ENCODE data around the gene STXBP2. TPM values are rescaled to one million over a fixed set of nuclear protein-coding genes. Genes with fewer than 3 reads are reported as not detected.

STXBP2 gene
- polyA plus RNA-seq, 1 of the 3 experiments (the other 2 are of a cell fraction), result 4.7 TPM

DNA sequence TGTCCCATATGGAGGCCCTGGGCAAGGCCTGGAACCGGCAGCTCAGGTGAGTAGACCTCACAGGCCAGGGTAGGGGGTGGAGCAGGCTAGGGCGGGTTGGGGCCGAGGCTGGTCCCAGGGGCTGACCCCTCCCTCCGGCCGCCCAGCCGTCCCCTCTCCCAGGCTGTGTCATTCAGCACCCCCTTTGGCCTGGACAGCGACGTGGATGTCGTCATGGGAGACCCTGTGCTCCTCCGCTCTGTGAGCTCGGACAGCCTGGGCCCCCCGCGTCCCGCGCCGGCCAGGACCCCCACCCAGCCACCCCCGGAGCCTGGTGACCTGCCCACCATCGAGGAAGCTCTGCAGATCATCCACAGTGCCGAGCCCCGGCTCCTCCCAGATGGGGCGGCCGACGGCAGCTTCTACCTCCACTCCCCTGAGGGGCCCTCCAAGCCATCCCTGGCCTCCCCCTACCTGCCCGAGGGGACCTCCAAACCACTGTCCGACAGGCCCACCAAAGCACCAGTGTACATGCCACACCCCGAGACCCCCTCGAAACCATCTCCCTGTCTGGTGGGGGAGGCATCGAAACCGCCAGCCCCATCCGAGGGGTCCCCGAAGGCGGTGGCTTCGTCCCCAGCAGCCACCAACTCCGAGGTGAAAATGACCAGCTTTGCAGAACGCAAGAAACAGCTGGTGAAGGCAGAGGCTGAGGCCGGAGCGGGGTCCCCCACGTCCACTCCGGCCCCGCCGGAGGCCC, 25.2 kb upstream of the STXBP2 start:
- CTCF ChIA-PET, result interaction anchor here (1.4 kb wide), 1 partner anchor 43 kb away, joined by 3 read pairs; no protein-coding TSS in a partner anchor
- no peaks in the 10 kb centered on the region for H4K20me1 ChIP-seq (ENCODE audit: insufficient read depth)
- DNase-seq, result no peak

More for the DNA sequence above, 25.2 kb upstream of the STXBP2 start:
- POLR2A ChIA-PET, result interaction anchor here (1.2 kb wide), 1 partner anchor 15 kb away, joined by 3 read pairs; no protein-coding TSS in a partner anchor
- H3K9me2 ChIP-seq, result no peaks in the 10 kb centered on the region
- no peaks in the 10 kb centered on the region for H3K79me2 ChIP-seq (ENCODE audit: insufficient read depth)
- no peak overlapping the region for H3K9ac ChIP-seq
- peaks cover 0 to 2% of the 10 kb centered on the region in 2 experiments; a peak in 1 of 4 replicates for H3K4me1 ChIP-seq (ENCODE audit: control insufficient read depth in 1 of 2, insufficient read depth in 2 of 2, low read depth in 1 of 2, low read length in 1 of 2)
- no peak overlapping the region for H3K4me2 ChIP-seq
- no peak overlapping the region for H3K27ac ChIP-seq (ENCODE audit: low read depth in 2 of 2, low read length in 1 of 2)
- no peaks in the 10 kb centered on the region for H3K36me3 ChIP-seq (replicated peaks in 1 of 2; ENCODE audit: control insufficient read depth in 1 of 2, insufficient read depth in 2 of 2, low read length in 1 of 2)
- WGBS (ENCODE audit: low lambda C conversion rate), result 75% methylated on average over 7 of the region's 41 CpGs
- H3K9me3 ChIP-seq, result no peaks in the 10 kb centered on the region
- H3F3A ChIP-seq (replicated peaks; ENCODE audit: insufficient read depth), result no peaks in the 10 kb centered on the region
- no peaks in the 10 kb centered on the region for H3K27me3 ChIP-seq (ENCODE audit: insufficient read depth)
- no peak for TF ChIP-seq RXRA (IDR thresholded peaks at IDR 0.05; ENCODE audit: borderline replicate concordance, low read depth)
- TF ChIP-seq, protein P1, sequence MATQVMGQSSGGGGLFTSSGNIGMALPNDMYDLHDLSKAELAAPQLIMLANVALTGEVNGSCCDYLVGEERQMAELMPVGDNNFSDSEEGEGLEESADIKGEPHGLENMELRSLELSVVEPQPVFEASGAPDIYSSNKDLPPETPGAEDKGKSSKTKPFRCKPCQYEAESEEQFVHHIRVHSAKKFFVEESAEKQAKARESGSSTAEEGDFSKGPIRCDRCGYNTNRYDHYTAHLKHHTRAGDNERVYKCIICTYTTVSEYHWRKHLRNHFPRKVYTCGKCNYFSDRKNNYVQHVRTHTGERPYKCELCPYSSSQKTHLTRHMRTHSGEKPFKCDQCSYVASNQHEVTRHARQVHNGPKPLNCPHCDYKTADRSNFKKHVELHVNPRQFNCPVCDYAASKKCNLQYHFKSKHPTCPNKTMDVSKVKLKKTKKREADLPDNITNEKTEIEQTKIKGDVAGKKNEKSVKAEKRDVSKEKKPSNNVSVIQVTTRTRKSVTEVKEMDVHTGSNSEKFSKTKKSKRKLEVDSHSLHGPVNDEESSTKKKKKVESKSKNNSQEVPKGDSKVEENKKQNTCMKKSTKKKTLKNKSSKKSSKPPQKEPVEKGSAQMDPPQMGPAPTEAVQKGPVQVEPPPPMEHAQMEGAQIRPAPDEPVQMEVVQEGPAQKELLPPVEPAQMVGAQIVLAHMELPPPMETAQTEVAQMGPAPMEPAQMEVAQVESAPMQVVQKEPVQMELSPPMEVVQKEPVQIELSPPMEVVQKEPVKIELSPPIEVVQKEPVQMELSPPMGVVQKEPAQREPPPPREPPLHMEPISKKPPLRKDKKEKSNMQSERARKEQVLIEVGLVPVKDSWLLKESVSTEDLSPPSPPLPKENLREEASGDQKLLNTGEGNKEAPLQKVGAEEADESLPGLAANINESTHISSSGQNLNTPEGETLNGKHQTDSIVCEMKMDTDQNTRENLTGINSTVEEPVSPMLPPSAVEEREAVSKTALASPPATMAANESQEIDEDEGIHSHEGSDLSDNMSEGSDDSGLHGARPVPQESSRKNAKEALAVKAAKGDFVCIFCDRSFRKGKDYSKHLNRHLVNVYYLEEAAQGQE (IDR thresholded peaks at IDR 0.05; ENCODE audit: low read depth, low read length), result peak; percentile 88
- TF ChIP-seq, protein P2, sequence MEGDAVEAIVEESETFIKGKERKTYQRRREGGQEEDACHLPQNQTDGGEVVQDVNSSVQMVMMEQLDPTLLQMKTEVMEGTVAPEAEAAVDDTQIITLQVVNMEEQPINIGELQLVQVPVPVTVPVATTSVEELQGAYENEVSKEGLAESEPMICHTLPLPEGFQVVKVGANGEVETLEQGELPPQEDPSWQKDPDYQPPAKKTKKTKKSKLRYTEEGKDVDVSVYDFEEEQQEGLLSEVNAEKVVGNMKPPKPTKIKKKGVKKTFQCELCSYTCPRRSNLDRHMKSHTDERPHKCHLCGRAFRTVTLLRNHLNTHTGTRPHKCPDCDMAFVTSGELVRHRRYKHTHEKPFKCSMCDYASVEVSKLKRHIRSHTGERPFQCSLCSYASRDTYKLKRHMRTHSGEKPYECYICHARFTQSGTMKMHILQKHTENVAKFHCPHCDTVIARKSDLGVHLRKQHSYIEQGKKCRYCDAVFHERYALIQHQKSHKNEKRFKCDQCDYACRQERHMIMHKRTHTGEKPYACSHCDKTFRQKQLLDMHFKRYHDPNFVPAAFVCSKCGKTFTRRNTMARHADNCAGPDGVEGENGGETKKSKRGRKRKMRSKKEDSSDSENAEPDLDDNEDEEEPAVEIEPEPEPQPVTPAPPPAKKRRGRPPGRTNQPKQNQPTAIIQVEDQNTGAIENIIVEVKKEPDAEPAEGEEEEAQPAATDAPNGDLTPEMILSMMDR (IDR thresholded peaks at IDR 0.05), result no peak
- no peak overlapping the region for H2AFZ ChIP-seq (ENCODE audit: low read depth)
- H3K4me3 ChIP-seq (ENCODE audit: low read depth in 2 of 2, low read length in 1 of 2), result no peak overlapping the region
